K562 (cell line): ENCODE measurements around the gene PTPMT1. TPM values are rescaled to one million over a fixed set of nuclear protein-coding genes. Genes with fewer than 3 reads are reported as not detected.

Source experiments
- CC2D1A ChIP-seq: fragments of 450-650 bp; IDR thresholded peaks from 2 replicates; pipeline ENCODE4 v1.6.1; 2017; ENCODE audit warnings: mild to moderate bottlenecking
- CCAR2 ChIP-seq: fragments of 200-400 bp; formaldehyde crosslinking; IDR thresholded peaks from 2 replicates; pipeline ENCODE4 v1.6.1; 2017; ENCODE audit warnings: mild to moderate bottlenecking, low read depth, low read length
- DNMT1 ChIP-seq: fragments of 450-650 bp; IDR thresholded peaks from 2 replicates; pipeline ENCODE4 v1.6.1; 2016; ENCODE audit warnings: antibody characterized with exemption, mild to moderate bottlenecking
- FOXJ3 ChIP-seq: sonication (generic); formaldehyde crosslinking; IDR thresholded peaks from 2 replicates; pipeline ENCODE4 v1.4.0; 2020; ENCODE audit warnings: mild to moderate bottlenecking, missing genetic modification reagents
- FUS ChIP-seq: fragments of 200-400 bp; formaldehyde crosslinking; optimal IDR thresholded peaks from 2 replicates; pipeline ENCODE3; 2017; ENCODE audit warnings: low read depth, low read length
- HOXB6 ChIP-seq: fragments of 250-450 bp; sonication (Bioruptor Pico); IDR thresholded peaks from 2 replicates; pipeline ENCODE4 v1.5.1; 2022; ENCODE audit warnings: mild to moderate bottlenecking, borderline replicate concordance
- KDM1A ChIP-seq, 2 experiments: fragments of 450-650 bp; IDR thresholded peaks; 2 replicates each; pipeline ENCODE4 v1.6.1; 2016; ENCODE audit warnings: mild to moderate bottlenecking in 2 of 2
- KDM4B ChIP-seq, 2 experiments: fragments of 450-650 bp in 1 of 2; sonication (generic) in 1 of 2; IDR thresholded peaks; 2 replicates each; pipeline ENCODE4 v1.6.1; 2016 to 2017; ENCODE audit warnings: borderline replicate concordance in 2 of 2, antibody characterized with exemption in 1 of 2, low read depth in 1 of 2, mild to moderate bottlenecking in 1 of 2
- PURB ChIP-seq: sonication (generic); formaldehyde crosslinking; IDR thresholded peaks from 2 replicates; pipeline ENCODE4 v1.9.0; 2021; ENCODE audit warnings: low read depth, mild to moderate bottlenecking, missing genetic modification reagents
- SNRNP70 ChIP-seq: fragments of 200-400 bp; formaldehyde crosslinking; optimal IDR thresholded peaks from 2 replicates; pipeline ENCODE3; 2017; ENCODE audit warnings: low read depth, low read length
- SOX6 ChIP-seq: fragments of 450-650 bp; IDR thresholded peaks from 2 replicates; pipeline ENCODE4 v1.6.1; 2014; ENCODE audit warnings: mild to moderate bottlenecking
- TCF3 ChIP-seq: sonication (generic); formaldehyde crosslinking; IDR thresholded peaks from 2 replicates; pipeline ENCODE4 v1.4.0; 2020; ENCODE audit warnings: mild to moderate bottlenecking, missing genetic modification reagents
- TEAD1 ChIP-seq, 2 experiments: fragments of 450-650 bp in 1 of 2; sonication (generic) in 1 of 2; formaldehyde crosslinking; IDR thresholded peaks; 2 replicates each; pipeline versions ENCODE4 v1.4.0 to v1.8.0; 2020 to 2022; ENCODE audit warnings: mild to moderate bottlenecking in 2 of 2, missing genetic modification reagents in 1 of 2
- THAP12 ChIP-seq: fragments of 250-450 bp; sonication (Bioruptor Pico); IDR thresholded peaks from 2 replicates; pipeline ENCODE4 v1.9.0; 2021; ENCODE audit warnings: mild to moderate bottlenecking, inconsistent platforms
- USF2 ChIP-seq: sonication (generic); formaldehyde crosslinking; IDR thresholded peaks from 2 replicates; pipeline ENCODE4 v1.5.0; 2020; ENCODE audit warnings: missing genetic modification reagents
- ZBTB26 ChIP-seq: fragments of 450-650 bp; formaldehyde crosslinking; IDR thresholded peaks from 2 replicates; pipeline ENCODE4 v1.4.0; 2022; ENCODE audit warnings: missing genetic modification characterization
- ZFP36 ChIP-seq: fragments of 150-350 bp; IDR thresholded peaks from 2 replicates; pipeline ENCODE4 v1.6.1; 2018; ENCODE audit warnings: low read length, low read depth; ENCODE audit not compliant: partially characterized antibody
- ZNF592 ChIP-seq: fragments of 450-650 bp; IDR thresholded peaks from 2 replicates; pipeline ENCODE4 v1.6.1; 2017; ENCODE audit warnings: antibody characterized with exemption, mild to moderate bottlenecking
- polyA plus RNA-seq, 8 experiments: library from polyadenylated mRNA; depleted of rRNA in 4 of 8; stranded (reverse) in 5 of 8; unstranded in 3 of 8; fragments of >200 nt; fragmentation: Nextera tagmentation in 2 of 8; fragmentation: Illumina TruSeq in 1 of 8; extraction: Ambion mirVana in 2 of 8; extraction: Trizol in 1 of 8; gene quantifications; 2 replicates each; pipeline versions ENCODE4 v1.2.1 to v1.2.3, GENCODE V29; 2011 to 2014; ENCODE audit warnings: inconsistent platforms in 1 of 8, missing spikeins in 1 of 8
- total RNA-seq, 7 experiments: library from RNA; depleted of rRNA in 6 of 7; stranded (reverse); fragments of >200 nt in 6 of 7; fragmentation: Illumina TruSeq in 2 of 7; extraction: Trizol in 2 of 7; gene quantifications; 2 replicates each; pipeline versions ENCODE4 v1.2.1 to v1.2.3, GENCODE V29; 2011 to 2021; ENCODE audit warnings: low replicate concordance in 1 of 7

PTPMT1 gene
- total and polyA plus RNA-seq, 9 of the 15 experiments (the other 6 are each of a cell fraction or from before 2014, with no cell fraction given), result 10.4 to 140 (median 67.2) TPM

DNA sequence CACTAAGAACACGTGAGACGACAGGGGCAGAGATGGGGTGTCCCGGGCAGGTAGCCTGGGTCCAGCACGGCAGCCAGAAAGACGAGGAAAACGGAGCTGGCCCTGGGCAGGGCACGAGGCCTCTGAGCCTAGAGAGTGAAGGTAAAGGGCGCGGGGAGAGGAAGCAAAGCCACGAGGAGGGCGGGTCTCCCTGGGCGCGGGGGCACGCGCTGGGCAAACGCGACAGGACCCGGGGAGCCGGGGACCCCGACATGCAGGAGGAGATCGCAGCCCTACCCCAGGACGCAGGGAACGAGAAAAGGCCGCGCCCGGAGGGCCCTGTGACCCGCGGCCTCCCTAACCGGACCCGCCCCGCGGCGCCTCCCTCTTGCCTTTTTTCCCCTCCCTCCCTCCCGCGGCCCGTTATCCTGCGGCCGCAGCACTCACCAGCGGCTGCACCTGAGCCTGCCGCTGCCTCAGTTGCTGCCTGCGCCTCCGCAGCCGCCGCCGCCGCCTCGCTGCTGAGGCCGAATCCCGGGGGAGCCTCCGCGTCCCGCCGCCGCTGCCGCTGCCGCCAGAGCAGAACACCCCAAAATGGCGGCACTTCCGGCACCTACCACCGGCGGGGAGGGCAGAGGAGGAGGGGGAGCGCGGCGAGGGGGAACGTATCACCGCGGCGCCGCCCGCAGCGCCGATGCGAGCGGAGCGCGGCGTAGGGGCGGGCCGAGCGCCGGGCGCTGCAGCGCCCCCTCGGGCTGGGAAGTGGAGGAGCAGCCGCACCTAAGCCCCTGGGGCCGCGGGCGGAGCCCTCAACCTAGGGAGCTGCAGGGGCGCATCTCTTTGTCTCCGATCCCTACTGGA lies 12.6 kb upstream of the PTPMT1 start, which contains the start of gene CELF1 (continued):
- TF ChIP-seq USF2 (CRISPR knock-in tag) (peak; percentile 4; the same call in 1 of the 2 replicates), ZBTB26 (CRISPR knock-in tag) (no peak), KDM4B (IDR thresholded peaks at IDR 0.05; ENCODE audit: borderline replicate concordance in 2 of 2, low read depth in 1 of 2) (peak in 1 of 2 experiments; percentile 98; a peak in 2 of 4 replicates), SOX6 (peak; percentile 57; the same call in 1 of the 2 replicates), HOXB6 (no peak), FUS (peak; percentile 70), DNMT1 (no peak), ZFP36 (no peak), KDM1A (IDR thresholded peaks at IDR 0.05) (no peak), FOXJ3 (CRISPR knock-in tag) (no peak), SNRNP70 (no peak), THAP12 (CRISPR knock-in tag) (no peak), CC2D1A (no peak), ZNF592 (0 out of 2 replicates have a peak, but pooled peaks have one; percentile 38), TEAD1 (CRISPR knock-in tag; IDR thresholded peaks at IDR 0.05) (no peak), CCAR2 (no peak), TCF3 (no peak; the same call in none of the 2 replicates), PURB (CRISPR knock-in tag) (no peak)
